ENCODE results near the gene CEP112. TPM values are rescaled to one million over a fixed set of nuclear protein-coding genes. Genes with fewer than 3 reads are reported as not detected.

The CEP112 gene
- total and polyA plus RNA-seq, 2 donors (not counting 1 experiment from before 2014, with no cell fraction given): 5.4 to 6.4 TPM

GRCh38 chr17:65644545-65644944, 547.4 kb downstream of the CEP112 start:
- Histone ChIP-seq H3K79me2 (ENCODE audit: control insufficient read depth, insufficient read depth, low read length) (no peaks in the 10 kb centered on the region), H2AFZ (ENCODE audit: low read length) (no peak overlapping the region), H3K4me1 (ENCODE audit: control insufficient read depth, extremely low read depth, insufficient read depth, low read length) (no peaks in the 10 kb centered on the region), H3K9ac (ENCODE audit: insufficient read depth, low read length) (no peak overlapping the region), H3K4me2 (ENCODE audit: extremely low read depth, insufficient read depth, low read length) (no peak overlapping the region), H3K4me3 (replicated peaks in 1 of 4; ENCODE audit: control extremely low read depth in 1 of 4, insufficient read depth in 1 of 4, low read depth in 3 of 4, low read length in 4 of 4) (no peak overlapping the region), H3K27ac (ENCODE audit: insufficient read depth, low read length) (no peak overlapping the region), H3K36me3 (ENCODE audit: control insufficient read depth, insufficient read depth, low read length) (no peaks in the 10 kb centered on the region), H3K27me3 (ENCODE audit: control insufficient read depth, insufficient read depth, low read length) (no peaks in the 10 kb centered on the region), H3K9me3 (ENCODE audit: control insufficient read depth, insufficient read depth, low read depth, low read length) (no peaks in the 10 kb centered on the region), H4K20me1 (ENCODE audit: control insufficient read depth, extremely low read depth, insufficient read depth, low read length) (no peaks in the 10 kb centered on the region)
- no peak for DNase-seq (ENCODE audit: low read depth in 2 of 2)
- TF ChIP-seq EZH2 (IDR thresholded peaks at IDR 0.05; ENCODE audit: low read length, missing control alignments) (no peak), CTCF (conservative IDR thresholded peaks at IDR 0.05 in 1 of 2, IDR thresholded peaks at IDR 0.05 in 1 of 2; ENCODE audit: low read depth in 1 of 2, low read length in 2 of 2) (no peak)

- Histone ChIP-seq H3K9me3 (ENCODE audit: control insufficient read depth, insufficient read depth, low read depth, low read length) (no peaks in the 10 kb centered on the region), H3K9ac (ENCODE audit: insufficient read depth, low read length) (no peak overlapping the region), H3K4me3 (replicated peaks in 1 of 4; ENCODE audit: control extremely low read depth in 1 of 4, insufficient read depth in 1 of 4, low read depth in 3 of 4, low read length in 4 of 4) (no peak overlapping the region), H3K4me1 (ENCODE audit: control insufficient read depth, extremely low read depth, insufficient read depth, low read length) (peaks cover 5% of the 10 kb centered on the region), H3K36me3 (ENCODE audit: control insufficient read depth, insufficient read depth, low read length) (no peaks in the 10 kb centered on the region), H3K27me3 (ENCODE audit: control insufficient read depth, insufficient read depth, low read length) (no peaks in the 10 kb centered on the region), H3K79me2 (ENCODE audit: control insufficient read depth, insufficient read depth, low read length) (no peaks in the 10 kb centered on the region), H3K4me2 (ENCODE audit: extremely low read depth, insufficient read depth, low read length) (peak overlapping the region; percentile 16), H4K20me1 (ENCODE audit: control insufficient read depth, extremely low read depth, insufficient read depth, low read length) (no peaks in the 10 kb centered on the region), H2AFZ (ENCODE audit: low read length) (no peak overlapping the region), H3K27ac (ENCODE audit: insufficient read depth, low read length) (no peak overlapping the region)
- TF ChIP-seq CTCF (conservative IDR thresholded peaks at IDR 0.05 in 1 of 2, IDR thresholded peaks at IDR 0.05 in 1 of 2; ENCODE audit: low read depth in 1 of 2, low read length in 2 of 2) (no peak), EZH2 (IDR thresholded peaks at IDR 0.05; ENCODE audit: low read length, missing control alignments) (no peak)
- DNase-seq (ENCODE audit: low read depth in 2 of 2): peak; percentile 17 to 88
Observed at GRCh38 chr17:65638221-65638975, 553.5 kb downstream of the CEP112 start.

- no peaks in the 10 kb centered on the region for H3K36me3 ChIP-seq (ENCODE audit: control insufficient read depth, insufficient read depth, low read length)
- H3K4me2 ChIP-seq (ENCODE audit: extremely low read depth, insufficient read depth, low read length): no peak overlapping the region
- no peaks in the 10 kb centered on the region for H4K20me1 ChIP-seq (ENCODE audit: control insufficient read depth, extremely low read depth, insufficient read depth, low read length)
- no peak for TF ChIP-seq CTCF (conservative IDR thresholded peaks at IDR 0.05 in 1 of 2, IDR thresholded peaks at IDR 0.05 in 1 of 2; ENCODE audit: low read depth in 1 of 2, low read length in 2 of 2)
- TF ChIP-seq EZH2 (IDR thresholded peaks at IDR 0.05; ENCODE audit: low read length, missing control alignments): no peak
- no peak overlapping the region for H2AFZ ChIP-seq (ENCODE audit: low read length)
- DNase-seq (ENCODE audit: low read depth in 2 of 2): no peak
- H3K27ac ChIP-seq (ENCODE audit: insufficient read depth, low read length): no peak overlapping the region
- H3K4me3 ChIP-seq (replicated peaks in 1 of 4; ENCODE audit: control extremely low read depth in 1 of 4, insufficient read depth in 1 of 4, low read depth in 3 of 4, low read length in 4 of 4): no peak overlapping the region
- H3K4me1 ChIP-seq (ENCODE audit: control insufficient read depth, extremely low read depth, insufficient read depth, low read length): peaks cover 5% of the 10 kb centered on the region
- no peaks in the 10 kb centered on the region for H3K9me3 ChIP-seq (ENCODE audit: control insufficient read depth, insufficient read depth, low read depth, low read length)
- no peaks in the 10 kb centered on the region for H3K79me2 ChIP-seq (ENCODE audit: control insufficient read depth, insufficient read depth, low read length)
- H3K27me3 ChIP-seq (ENCODE audit: control insufficient read depth, insufficient read depth, low read length): no peaks in the 10 kb centered on the region
- H3K9ac ChIP-seq (ENCODE audit: insufficient read depth, low read length): no peak overlapping the region
Observed at GRCh38 chr17:65637786-65638185, 554.1 kb downstream of the CEP112 start.

Measured in fibroblast of lung (primary cell).